ENCODE results near the gene TAAR9.

The TAAR9 gene

DNA sequence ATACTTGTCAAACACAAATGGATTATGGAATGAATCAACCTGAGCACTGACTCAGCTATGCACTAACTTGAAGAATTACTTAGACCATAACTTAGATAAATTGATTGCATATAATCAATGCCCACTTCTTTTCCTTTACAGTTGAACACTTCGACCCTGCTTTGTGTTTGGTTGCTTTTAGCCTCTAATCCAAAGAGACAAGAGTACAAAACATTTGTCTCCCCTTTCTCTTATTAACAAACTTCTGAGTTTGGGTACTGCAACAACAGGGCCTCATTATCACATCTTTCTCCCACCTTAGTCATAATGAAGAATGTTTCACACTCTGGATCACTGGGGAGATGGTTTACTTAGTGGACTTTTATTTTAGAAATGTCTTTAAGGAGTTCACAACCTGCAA, 29.5 kb downstream of the TAAR9 start:
- TF ChIP-seq, protein P1, sequence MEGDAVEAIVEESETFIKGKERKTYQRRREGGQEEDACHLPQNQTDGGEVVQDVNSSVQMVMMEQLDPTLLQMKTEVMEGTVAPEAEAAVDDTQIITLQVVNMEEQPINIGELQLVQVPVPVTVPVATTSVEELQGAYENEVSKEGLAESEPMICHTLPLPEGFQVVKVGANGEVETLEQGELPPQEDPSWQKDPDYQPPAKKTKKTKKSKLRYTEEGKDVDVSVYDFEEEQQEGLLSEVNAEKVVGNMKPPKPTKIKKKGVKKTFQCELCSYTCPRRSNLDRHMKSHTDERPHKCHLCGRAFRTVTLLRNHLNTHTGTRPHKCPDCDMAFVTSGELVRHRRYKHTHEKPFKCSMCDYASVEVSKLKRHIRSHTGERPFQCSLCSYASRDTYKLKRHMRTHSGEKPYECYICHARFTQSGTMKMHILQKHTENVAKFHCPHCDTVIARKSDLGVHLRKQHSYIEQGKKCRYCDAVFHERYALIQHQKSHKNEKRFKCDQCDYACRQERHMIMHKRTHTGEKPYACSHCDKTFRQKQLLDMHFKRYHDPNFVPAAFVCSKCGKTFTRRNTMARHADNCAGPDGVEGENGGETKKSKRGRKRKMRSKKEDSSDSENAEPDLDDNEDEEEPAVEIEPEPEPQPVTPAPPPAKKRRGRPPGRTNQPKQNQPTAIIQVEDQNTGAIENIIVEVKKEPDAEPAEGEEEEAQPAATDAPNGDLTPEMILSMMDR (IDR thresholded peaks at IDR 0.05; ENCODE audit: insufficient read depth, missing control alignments): no peak
- no peak for DNase-seq (ENCODE audit: insufficient read length, low spot score)

DNA sequence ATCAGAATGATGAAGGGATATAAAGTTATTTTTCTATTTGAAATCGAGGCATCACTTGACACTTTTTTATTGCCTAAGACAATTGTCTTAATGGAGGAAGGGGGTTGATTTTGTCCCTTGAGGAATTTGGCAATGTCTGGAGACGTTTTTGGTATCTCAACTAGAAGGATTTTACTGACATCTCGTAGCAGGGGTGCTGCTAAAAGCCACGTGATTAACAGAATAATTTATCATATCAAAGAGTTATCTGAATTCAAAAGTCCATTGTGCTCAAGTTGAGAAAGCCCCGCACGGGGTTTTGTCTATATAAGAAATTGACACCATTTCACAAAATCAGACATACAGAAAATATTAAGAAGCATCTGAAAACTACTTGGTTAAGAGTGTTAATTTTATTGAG, 30.5 kb downstream of the TAAR9 start:
- TF ChIP-seq, protein P1 (IDR thresholded peaks at IDR 0.05; ENCODE audit: insufficient read depth, missing control alignments): no peak
- no peak for DNase-seq (ENCODE audit: insufficient read length, low spot score)
- no peak for FAIRE-seq

More for the DNA sequence above, 29.5 kb downstream of the TAAR9 start:
- no peak for FAIRE-seq

- FAIRE-seq (no peak), DNase-seq (ENCODE audit: insufficient read length, low spot score) (no peak)
- TF ChIP-seq, protein P1 (IDR thresholded peaks at IDR 0.05; ENCODE audit: insufficient read depth, missing control alignments): no peak
These were observed 31.1 kb downstream of the TAAR9 start for GRCh38 chr6:132569170-132569569.

GRCh38 chr6:132570221-132570777, 32.2 kb downstream of the TAAR9 start, which contains the start of gene TAAR6:
Gene TAAR6, plus strand, starts transcription at chr6:132570322. Its CDS starts 0 bp downstream, at chr6:132570322.
- DNase-seq (ENCODE audit: insufficient read length, low spot score) (no peak), FAIRE-seq (no peak)
- TF ChIP-seq, protein P1 (IDR thresholded peaks at IDR 0.05; ENCODE audit: insufficient read depth, missing control alignments): no peak

DNA sequence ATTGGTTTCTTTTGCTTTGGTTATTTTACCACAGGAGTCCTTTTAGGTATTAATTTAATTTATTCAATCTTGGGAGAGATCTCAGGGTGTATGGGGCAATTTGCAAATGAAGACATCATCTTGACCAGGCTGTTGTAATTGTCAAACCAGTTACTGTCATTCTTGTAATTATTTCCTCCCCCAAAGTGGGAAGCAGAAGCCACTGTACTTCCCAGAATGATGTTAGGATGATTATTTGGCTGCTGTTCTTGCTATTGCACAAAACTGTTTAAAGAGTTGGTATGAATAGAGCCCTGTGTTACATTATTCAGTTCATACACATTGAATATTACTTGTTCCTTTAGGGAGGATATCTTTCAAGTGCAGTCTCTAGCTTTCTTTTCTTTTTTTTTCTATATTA, 33.7 kb downstream of the TAAR9 start:
- DNase-seq (ENCODE audit: insufficient read length, low spot score): no peak
- TF ChIP-seq, protein P1 (IDR thresholded peaks at IDR 0.05; ENCODE audit: insufficient read depth, missing control alignments): no peak
- no peak for FAIRE-seq

DNA sequence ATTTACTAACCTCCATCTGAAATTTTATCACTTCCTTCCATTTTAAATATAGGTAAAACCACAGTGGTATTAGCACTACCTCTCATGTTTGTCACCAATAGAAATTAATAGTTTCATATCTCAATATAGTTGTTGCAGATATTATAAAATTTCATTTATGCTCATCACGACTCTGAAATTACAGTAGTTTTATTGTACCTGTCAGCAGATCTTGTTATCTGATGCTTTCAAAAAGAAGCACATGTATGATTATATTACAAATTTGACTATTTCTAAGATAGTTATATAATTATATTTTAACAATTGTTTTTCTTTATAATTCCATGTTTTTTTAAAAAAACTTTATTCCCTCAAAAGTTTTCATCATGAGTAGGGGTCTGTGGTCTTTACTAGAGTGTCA, 46.6 kb downstream of the TAAR9 start:
- TF ChIP-seq, protein P1 (IDR thresholded peaks at IDR 0.05; ENCODE audit: insufficient read depth, missing control alignments): no peak

DNA sequence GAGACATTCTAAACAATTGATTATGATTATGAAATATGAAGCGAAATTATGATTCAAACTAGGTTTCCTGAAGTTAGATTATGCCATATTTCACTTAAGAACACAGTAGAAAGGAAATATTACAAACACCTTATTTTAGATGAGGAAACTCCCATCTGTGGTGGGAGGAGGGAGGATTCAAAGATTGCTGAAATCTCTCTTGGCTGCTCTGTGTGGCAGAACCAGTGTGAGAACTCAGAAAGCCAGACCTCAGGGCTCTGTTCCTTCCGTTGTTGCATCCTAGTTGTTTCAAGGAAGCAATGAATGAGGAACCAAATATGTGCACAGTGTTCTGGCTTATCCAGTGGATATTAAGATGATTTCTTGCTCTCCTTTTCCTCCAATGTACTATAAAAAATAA, 49.3 kb downstream of the TAAR9 start:
- DNase-seq (ENCODE audit: insufficient read length, low spot score) (no peak), FAIRE-seq (no peak)
- TF ChIP-seq, protein P1 (IDR thresholded peaks at IDR 0.05; ENCODE audit: insufficient read depth, missing control alignments): no peak

More for the DNA sequence above, 46.6 kb downstream of the TAAR9 start:
- DNase-seq (ENCODE audit: insufficient read length, low spot score): no peak
- no peak for FAIRE-seq
